Astrocyte of the spinal cord (primary cell): ENCODE data around the gene GFY.

Experiments used
- DNase-seq: peaks from one replicate; pipeline ENCODE4 v3.0.0; 2011; ENCODE audit warnings: low read depth, low spot score
- H3K4me3 ChIP-seq: 2 replicates; pipeline ENCODE4 v1.5.1; 2011; ENCODE audit warnings: low read depth, mild to moderate bottlenecking, low read length, moderate library complexity
- in situ Hi-C: cut with HindIII; loops from 2 replicates; pipeline ENCODE4 v1.10.0; 2017; ENCODE audit warnings: low sequenced_read_pairs
- TF ChIP-seq, protein P1 (sequence below): IDR thresholded peaks from 2 replicates; pipeline ENCODE4 v1.5.1; 2012; ENCODE audit warnings: low read depth, mild to moderate bottlenecking, low read length, inconsistent platforms

GFY gene

DNA sequence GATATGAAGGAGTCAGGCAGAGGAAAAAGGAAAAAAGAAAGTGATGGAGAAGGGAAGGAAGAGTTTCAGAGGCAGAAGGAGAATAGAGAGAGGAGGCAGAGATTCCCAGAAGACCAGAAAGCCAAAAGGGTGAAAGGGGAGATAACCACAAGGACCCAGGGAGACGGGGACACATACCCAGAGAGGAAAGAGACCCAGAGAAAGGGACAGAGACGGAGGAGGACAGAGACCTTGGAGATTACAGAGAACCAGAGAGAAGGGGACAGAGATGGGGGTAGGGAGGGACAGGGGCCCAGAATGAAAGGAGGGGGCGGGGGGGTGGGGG is 3.3 kb upstream of the GFY start:
- no peak overlapping the region for H3K4me3 ChIP-seq
- TF ChIP-seq, protein P1, sequence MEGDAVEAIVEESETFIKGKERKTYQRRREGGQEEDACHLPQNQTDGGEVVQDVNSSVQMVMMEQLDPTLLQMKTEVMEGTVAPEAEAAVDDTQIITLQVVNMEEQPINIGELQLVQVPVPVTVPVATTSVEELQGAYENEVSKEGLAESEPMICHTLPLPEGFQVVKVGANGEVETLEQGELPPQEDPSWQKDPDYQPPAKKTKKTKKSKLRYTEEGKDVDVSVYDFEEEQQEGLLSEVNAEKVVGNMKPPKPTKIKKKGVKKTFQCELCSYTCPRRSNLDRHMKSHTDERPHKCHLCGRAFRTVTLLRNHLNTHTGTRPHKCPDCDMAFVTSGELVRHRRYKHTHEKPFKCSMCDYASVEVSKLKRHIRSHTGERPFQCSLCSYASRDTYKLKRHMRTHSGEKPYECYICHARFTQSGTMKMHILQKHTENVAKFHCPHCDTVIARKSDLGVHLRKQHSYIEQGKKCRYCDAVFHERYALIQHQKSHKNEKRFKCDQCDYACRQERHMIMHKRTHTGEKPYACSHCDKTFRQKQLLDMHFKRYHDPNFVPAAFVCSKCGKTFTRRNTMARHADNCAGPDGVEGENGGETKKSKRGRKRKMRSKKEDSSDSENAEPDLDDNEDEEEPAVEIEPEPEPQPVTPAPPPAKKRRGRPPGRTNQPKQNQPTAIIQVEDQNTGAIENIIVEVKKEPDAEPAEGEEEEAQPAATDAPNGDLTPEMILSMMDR: no peak
- DNase-seq: no peak
- in situ Hi-C loops: no loop called here

DNA sequence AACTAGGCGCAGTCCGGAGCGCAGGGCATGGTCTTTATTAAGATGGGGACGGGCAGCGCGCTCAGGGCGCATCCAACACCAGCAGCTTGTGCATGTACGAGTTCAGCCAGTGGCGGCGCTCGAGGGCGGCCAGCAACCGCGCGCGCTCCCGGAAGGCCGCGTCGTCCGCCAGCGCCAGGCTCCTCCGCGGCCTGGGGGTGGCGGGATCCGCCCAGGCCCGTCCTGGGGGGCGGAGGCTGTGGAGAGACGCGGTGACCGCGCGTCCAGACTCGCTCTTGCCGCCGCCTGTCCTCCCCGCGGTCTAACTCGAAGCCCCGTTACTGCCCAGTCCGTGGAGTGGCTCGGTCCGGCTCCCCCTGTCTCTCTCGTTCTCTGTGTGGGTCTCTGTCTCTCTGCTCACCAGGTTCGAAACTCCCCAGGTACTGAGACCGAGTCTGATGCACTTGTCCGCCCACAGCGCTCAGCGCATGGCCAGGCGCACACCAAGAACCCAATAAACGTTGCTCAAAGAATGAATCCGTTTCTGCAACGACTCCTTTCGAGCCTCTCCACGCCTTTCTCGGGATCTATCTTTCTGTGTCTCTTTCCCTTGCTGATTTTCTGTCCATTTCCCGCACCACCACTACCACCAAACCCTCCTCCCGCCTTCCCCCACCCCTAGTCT is 2.6 kb upstream of the GFY start:
- TF ChIP-seq, protein P1: no peak
- DNase-seq: no peak
- H3K4me3 ChIP-seq: no peak overlapping the region
- in situ Hi-C loops: no loop called here

DNA sequence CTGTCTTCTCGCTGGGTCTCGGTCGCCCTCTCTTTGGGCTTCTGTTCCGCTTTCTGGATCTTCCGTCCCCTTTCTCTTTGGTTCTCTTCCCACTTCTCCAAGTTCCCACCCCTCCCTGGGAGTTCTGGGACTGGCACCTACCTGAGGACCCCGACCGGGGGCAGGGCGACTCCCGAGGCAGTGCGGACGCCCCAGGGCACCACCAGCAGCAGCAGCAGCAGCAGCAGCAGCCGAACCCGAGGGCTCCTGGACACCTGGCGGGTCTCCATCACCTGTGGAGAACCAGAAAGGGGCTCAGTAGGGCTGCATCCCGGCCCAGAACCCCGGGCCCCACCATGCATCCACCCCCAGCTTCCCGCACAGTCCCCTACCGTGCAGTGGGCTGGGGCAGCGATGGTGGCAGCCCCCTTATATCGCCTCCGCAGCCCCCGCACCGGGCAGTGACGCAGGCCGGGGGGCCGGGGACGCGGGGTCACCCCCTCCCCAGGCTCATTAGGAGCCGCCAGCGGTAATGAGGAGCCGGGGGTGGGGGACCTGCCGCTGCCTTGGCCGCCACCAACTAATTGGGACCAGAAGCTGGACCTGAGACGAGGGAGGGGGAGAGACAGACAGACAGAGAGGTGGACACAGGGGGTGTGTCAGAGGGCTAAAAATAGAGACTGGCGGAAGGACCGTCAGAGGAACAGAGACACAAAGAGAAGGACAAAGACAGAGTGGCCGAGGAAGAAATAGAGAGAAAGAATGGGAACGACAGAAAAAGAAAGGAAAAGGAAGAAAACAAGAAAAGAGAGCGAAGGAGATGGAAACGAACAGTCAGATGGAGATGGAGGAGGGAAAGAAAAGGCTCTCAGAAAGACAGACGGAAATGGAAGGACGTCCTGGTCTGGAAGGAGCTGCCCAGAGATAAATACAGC is 1.9 kb upstream of the GFY start, which contains the start of gene PTH2:
TSS of gene PTH2 (minus strand) at position 371 of the 914 bp plus-strand sequence. CDS start at position 269, 102 bp downstream.
- in situ Hi-C loops: no loop called here
- DNase-seq: no peak
- TF ChIP-seq, protein P1: no peak
- H3K4me3 ChIP-seq: no peak within 1 kb of the TSS

DNA sequence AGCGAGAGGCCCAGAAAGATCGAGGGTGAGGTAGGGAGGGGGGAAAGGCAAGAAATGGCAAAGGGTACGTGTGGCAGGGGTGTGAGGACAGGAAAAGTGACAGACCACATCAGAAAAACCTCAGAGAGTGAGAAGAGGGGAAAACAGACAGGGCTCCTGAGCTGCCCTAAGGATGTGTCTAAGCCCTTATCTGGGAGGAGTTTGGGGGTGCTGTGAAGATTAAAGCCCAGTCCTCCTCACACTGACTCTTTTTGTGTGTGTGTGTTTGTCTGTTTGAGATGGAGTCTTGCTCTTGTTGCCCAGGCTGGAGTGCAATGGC is 1.2 kb upstream of the GFY start:
- TF ChIP-seq, protein P1: no peak
- no peak overlapping the region for H3K4me3 ChIP-seq
- DNase-seq: no peak
- in situ Hi-C loops: no loop called here

DNA sequence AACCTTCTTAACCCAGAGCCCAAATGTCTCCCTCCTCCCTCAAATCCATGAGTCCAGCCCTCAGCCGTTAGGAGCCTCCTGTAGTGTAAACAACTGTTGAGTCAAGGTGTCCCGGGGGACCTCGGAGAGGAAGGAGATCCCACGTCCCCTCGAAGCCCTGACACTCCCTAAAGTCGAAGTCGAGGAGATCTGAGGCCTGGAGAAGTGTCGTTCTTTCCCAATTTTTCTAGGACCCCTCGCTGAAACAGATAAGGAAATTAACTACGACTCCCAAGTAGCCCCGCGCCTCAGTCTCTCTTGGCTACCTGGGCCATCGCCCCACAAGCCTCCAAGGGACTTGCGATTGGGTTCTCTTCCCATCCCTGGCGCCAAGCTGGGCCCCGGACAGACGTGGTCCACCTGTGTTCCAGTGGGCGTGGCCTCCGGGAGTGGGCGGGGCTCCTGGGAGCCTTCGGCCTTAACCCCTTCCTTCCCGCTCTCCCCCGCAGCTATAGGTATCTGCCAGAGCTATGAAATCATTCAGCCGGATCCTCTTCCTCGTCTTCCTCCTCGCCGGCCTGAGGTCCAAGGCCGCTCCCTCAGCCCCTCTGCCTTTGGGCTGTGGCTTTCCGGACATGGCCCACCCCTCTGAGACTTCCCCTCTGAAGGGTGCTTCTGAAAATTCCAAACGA is 869 bp downstream of the GFY start:
- no peak for DNase-seq
- in situ Hi-C loops: no loop called here
- H3K4me3 ChIP-seq: no peak overlapping the region
- TF ChIP-seq, protein P1: no peak

DNA sequence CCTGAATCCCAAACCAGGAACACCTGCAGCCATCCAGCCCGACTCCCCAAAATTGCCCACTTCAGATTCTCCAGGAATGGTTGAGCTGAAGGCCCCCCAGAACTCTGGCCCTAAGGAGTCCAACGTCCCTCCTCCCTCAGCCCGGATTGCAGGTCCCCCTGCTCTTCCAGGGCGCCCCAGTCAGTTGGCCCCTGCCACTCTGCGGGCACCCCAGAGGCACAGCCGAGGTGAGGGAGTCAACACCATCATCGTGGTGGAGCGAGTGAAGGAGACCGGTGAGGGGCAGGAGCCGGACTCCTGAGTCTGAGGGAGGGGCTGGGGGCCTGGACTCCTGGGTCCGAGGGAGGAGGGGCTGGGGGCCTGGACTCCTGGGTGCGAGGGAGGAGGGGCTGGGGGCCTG is 2.2 kb downstream of the GFY start:
- DNase-seq: no peak
- in situ Hi-C loops: no loop called here
- no peak overlapping the region for H3K4me3 ChIP-seq
- TF ChIP-seq, protein P1: no peak
